ENCODE measurements around the gene ZAP70.

Gene ZAP70

DNA sequence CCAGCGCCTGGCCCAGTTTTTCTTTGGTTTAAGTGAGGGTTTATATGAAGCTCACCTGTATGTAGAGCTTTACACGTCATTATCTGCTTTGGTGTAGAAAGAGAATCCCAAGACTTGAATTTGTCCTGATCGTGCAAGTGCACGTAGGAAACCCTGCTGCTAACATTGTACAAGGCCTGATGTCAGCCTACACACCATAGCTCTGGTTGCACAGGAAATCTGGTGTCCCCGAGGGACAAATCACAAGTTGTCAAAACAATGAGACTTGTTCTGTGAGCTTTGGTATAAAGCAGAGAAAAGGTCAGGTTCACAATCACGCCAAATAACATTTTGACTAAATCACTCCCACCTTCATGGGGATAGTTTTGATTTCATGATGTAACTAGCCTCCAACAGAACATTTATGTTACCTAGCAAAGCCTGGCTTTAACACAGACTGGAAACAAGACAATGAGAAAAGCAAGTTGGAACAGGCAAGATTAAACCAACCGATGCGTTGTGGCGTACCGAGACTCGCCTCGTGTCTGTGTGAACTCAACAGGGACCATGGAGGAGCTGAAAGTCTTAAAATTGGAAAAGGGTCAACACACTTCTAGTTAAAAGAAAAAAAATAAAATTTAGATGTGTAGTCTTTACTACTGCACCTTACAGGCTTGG, 41.4 kb downstream of the ZAP70 start:
- no peak for FAIRE-seq

DNA sequence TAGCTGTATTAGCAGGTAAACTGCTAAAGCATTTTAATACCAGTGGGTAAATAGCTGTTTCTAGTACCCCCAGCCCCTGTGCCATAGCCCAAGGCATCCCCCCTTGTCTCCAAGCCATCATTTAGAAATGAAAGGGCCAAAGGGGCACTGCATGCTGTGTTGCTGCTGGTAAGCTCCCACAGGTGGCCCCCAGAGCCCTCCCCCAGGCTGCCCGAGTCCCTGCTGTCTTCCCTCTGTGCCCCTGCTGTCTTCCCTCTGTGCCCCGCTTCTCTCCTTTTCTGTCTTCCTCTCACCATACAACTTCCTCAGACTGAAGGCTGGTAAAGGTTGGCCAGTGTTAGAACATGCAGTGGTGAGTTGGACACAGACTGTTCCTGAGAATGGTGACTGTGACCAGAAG, 42.1 kb downstream of the ZAP70 start:
- no peak for FAIRE-seq

DNA sequence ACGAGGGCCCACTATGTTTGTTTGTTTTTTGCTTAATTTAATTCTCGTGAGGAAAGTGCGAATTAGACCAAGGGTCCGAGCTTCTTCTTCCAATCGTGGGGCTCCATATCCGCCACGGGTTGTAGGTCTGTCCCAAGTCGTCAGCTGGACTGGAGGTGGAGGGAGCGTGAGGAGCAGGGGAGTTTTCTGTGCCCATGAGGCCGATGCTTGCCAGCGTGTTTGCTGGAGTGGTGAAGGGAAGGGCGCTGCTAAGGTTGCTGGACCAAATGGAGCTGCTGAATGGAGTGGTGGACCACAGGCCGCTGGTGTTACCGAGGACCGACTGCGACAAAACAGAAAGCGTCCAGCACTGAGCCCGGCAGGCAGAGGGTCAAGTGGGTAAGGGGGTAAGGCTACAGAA, 43.7 kb downstream of the ZAP70 start:
- FAIRE-seq: no peak

DNA sequence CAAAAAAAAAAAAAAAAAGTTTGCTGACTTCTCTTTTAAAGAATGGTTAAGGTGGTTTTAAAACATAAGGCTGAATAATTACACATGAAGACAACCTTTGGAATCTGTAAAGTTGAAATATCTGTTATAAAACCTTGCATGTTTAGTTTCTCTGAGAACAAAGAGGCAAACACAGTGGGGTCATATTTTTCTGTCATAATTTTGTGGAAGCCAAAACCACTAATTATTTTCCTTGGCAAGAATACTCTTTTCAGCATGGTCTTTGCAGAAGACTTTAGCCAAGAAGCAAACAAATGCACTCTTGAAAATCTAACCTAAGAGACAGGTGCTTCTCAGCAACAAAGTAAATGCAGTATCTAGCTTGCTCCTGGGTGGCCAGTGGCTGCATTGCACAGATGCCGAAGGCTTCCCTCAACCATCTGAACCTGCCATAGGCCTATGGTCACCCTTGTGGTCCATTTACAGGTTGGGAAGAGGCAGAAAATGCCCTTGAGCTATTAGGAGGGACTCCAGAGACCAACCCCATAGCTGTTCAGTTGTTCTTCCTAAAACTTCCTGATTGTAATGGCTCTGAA, 44.8 kb downstream of the ZAP70 start:
- FAIRE-seq: no peak

DNA sequence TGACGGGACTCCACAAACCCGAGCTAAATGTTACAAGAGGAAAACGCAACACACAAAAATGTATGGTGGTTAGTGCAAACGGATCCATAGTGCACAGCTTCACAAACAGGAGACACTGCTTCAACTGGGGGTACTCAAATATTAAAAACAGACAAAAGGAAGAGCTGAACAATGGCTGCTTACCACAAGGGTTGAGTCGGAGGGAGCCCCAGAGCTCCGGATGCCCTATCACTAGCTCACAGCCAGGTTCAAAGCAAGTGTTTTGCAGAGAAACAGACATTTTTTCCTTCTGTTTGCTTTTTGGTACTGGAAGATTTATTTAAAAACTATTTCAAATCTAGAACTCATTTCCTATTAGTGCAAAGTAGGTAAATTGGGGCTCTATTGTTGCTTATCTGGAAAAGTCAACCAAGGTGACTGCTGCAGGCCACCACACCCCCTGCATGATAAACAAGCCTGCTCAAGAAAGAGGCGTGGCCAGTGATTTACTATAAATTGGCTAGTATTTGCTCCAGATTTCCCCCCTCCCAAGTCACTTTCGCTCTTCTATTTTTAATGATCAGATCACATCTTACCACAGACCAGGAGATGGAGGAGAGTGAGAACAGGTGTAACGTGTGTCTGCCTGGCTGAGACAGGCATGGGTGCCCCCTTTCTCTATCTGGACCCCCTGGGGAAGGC, 46.5 kb downstream of the ZAP70 start:
- no peak for FAIRE-seq

DNA sequence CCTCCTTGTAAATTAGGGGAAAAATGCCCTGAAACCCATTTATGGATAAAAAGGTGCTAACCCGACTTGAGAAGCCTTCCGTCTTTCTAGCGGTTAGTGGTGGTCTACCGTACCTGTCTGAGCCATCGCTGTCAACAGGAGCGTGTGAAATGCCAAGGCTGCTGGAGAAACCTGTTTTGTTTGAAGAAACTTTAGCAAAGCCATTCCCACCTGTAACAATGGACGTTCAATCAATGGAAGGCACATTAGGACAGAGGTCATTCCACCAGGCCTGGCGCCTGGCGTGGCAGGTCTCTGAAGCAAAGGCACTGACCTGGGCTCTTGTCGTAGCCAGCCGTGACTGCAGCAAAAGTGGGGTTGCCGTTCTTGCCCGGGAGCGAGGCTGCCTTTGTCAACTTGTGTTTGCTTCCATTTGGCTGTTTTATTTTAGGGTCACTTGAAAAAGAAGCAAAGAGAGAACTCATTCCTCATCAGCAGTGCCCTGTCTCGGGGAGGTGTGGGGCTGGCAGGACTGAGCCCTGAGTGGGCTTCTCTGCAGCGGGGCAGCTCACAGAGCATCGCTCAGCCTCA, 47.2 kb downstream of the ZAP70 start:
- no peak for FAIRE-seq

DNA sequence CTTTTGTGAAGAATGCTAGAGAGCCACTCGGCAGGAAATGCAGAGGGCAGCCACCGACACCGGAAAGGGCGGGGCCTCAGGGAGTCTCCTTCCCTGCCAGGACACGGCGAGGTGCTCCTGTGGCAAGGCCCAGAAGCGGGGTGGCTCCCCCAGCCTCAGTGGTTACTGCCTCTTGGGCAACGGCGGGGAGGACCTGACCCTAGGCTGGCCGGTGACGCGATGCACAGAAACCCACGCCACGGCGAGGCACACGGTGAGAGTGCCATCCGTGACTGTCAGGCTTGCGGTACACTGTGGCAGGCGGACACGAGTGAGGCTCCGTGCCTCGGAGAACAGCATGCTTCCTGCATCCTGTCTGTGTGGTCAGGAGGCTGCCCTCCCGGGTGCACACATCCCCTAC, 47.8 kb downstream of the ZAP70 start:
- FAIRE-seq: no peak

DNA sequence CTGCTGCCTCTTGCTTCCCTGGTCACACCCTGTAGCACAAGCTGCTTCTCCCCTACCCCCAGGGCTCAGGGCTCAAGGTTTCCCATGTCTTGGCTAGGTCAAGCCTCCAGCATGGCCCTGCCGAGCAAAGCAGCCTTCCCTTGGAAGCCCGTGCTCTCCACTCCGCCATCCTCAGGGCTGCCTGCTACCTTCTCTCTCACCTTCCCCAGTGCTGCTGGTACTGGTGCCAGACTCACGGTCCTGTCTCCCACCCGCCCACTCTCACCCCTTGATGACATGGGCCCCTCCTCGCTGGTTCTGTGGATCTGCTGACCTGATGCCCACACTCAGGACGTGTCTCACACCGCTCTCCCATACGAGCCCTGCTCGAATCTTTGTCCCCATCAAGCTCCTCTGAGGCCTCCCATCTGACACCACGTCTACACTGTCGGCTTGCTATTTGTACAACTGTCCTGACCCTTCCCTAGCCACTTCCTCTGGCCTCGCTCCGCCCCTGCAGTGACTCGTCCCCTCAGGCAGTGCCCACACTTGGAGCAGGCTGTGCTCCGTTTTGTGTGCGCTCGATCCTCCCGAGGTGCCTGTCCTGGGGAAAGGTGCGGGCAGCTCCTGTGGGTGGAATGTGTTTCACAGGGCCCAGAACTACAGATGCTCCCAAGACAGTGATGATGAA, 49.9 kb downstream of the ZAP70 start:
- no peak for FAIRE-seq

DNA sequence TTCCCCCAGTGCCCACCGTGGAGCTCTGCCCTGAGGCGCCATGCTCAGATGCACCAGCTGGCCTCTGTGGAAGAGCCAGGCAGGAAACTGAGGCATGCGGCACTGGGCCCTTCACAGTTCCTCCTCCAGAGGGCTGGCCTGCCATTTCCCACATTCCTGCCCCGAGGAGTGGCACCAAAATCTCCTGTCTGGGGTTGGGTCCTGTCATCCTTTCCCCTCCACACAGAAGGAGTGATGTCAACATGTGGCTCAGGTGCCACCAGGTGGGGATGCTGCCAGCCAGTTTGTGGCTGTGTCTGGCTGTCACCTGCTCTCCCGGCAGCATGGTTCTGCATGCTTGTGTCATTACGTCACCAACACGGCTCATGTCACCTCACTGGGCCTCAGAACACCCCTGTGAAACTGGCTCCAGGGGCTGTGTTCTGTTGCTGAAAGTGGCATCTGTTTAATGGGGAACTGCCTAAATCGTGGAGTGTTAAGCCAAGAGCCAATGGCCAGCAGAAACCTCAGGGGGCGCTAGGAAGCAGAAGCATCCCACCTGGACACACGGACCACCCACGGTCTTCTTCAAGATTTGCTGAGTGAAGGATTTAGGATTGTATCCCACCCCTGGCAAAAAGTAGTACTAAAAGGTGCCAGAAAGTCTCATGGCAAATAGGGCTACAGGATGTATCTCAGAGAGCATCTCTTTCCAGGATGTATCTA, 51.3 kb downstream of the ZAP70 start:
- no peak for FAIRE-seq

DNA sequence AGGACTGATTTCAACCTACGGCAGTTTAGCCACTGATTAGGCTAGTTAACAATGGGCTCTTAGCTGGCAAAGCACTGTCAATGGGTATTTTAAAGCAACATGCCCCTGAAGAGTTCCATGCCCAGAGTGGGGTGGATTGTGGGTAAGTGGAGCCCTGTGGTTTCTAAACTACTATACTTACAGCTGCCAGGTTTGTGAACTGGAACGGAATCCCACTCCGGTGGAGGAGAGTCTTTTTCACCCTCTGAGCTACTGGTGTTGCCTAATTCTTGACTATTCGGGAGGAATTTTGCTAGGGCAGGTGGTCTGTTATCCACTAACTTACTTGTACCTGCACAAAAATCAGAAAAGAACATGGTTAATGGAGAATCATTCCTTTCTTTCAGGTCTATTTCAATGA, 52.6 kb downstream of the ZAP70 start:
- FAIRE-seq: no peak

DNA sequence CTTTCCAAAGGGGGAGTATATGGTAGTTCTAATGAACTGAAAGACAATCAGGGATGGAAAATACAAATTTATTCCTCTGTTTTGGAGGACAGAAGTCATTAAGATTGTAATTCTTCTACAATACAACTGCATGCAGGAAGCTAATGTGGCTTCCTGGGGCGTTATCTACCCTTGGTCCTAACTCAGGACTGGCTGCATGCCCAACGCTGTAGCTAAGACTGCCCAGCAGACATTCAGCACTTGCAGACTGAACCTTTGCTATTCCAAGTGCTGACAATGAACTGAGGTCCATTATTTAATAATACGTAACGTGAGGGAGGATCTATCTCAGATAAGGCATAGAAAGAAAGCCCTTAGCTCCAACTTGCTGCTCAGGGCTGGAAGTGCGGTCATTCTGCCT, 53.2 kb downstream of the ZAP70 start:
- no peak for FAIRE-seq

DNA sequence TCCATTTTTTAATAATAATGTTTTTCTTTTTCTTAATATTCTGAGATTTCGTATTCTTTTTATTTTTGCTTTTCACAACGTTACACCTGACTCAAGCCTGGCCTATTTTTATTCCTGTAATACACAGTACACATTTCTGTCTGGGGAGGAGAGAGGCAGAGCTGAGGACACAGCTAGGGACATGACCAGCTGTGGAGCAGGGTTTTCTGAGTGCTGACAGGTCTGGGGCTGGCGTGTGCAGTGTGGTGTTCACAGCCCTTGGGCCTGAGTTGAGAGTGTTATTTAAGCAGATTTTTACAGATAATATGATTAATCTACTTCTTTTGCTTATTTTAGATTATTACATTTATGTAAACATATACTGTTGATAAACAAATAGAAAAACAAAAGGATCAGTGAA, 55.9 kb downstream of the ZAP70 start:
- no peak for FAIRE-seq

DNA sequence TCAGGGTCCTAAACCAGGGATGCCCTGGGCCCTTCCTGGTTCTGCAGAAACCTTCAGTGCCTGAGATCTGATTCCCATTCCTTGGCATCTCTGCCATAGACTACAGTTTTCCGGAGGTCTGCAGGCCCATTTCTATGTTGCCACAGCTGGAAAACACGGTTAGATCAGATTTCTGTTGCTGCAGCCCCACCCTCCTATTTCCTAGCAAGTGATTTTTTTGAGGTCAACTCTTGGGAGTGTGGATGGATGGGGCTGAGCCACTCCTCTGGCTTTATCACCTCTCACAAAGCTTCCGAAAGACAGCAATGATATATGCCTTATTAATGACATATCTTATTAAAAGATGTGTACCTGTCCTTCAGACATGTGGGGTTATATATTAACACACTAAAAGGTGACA, 56.3 kb downstream of the ZAP70 start:
- FAIRE-seq: no peak

DNA sequence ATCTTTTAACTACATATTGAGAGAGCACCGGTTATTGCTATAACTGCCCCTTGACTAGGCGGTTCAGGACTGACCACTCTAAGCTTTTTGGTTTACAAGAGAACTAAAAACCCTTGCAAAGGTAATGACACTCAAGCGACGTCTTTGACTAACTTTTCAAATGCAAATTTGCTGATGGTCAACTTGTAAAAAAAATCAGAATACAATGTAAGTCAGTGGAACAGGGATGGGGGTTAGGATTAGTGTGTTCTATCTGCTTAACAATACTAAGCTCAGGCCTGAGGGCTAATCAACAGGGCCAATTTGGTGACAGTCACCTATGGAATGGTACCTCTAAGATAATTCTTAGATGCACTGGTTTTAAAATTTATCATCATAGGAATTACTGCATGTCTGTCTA, 57.1 kb downstream of the ZAP70 start:
- FAIRE-seq: no peak

DNA sequence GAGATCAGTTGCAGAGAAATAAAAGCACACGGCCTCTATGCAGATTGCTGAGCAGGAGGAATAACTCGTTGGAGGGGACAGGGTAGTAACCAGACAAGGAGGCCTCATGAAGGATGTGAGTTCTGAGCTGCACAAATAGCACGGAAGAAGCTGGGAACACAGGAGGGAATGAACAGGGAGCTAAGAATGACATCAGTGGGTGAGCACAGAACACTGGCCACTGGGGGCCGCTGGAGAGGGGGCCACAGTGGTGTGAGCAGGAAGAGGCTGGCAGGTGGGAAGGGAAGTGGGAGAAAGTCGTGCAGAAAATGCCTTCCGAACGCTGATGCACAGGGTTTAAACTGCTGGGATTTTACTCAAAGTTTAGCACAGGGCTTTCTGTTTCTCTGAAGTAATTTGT, 61.0 kb downstream of the ZAP70 start:
- FAIRE-seq: no peak

DNA sequence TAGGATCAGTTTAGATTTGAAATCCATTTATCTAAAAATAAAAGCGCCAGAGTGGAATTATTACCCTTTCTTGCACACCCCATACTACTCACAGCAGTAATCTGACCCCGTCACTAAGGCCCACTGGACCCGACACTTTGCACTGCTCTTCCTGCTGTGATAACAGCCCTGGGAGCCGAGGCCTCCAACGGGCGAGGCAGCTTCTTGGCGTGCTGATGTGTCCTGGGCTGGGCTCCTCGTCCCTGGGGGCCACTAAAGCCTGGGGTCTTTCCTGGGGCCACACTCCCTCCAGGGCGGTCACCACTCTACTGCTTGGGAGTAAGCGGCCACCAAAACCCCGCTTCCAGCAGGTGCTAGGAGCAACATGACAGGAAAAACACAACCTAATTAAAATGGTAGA, 61.7 kb downstream of the ZAP70 start:
- no peak for FAIRE-seq

DNA sequence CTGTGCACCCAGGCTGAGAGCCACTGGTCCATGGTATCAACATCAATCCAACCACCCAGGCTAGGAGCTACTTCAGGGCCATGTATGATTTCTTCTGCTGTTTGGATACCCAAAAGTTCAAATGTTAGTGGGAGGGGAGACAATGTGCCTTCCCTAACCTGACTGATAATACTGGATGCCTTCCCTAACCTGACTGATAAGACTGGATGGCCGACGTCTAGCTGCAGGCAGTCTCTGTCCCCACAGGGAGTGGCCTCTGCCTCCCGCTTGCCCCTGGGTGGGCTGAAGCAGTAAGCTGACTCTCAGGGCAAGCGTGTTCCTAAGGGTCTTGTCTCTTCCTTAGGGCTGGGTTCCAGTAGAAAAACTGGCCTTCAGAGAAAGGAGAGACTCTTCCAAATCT, 65.8 kb downstream of the ZAP70 start:
- no peak for FAIRE-seq

DNA sequence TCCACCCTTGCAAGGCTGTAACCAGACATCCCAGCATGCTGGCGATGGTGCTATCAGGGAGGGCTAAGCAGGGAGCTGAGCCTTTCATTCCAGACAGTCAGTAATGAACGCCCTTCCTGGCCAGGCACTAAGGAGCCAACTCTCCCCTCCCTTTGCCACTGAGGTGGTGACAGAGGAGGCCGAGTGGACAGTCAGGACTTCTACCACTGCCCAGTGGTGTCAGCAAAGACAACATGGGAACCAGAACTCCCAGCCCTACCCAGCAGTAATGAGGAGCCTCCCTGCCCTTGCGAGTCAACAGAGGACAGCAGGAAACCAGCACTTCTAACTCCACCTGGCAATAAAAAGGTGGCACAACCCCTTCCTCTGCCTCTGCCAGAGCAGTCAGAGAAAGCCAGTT, 68.6 kb downstream of the ZAP70 start:
- FAIRE-seq: no peak

DNA sequence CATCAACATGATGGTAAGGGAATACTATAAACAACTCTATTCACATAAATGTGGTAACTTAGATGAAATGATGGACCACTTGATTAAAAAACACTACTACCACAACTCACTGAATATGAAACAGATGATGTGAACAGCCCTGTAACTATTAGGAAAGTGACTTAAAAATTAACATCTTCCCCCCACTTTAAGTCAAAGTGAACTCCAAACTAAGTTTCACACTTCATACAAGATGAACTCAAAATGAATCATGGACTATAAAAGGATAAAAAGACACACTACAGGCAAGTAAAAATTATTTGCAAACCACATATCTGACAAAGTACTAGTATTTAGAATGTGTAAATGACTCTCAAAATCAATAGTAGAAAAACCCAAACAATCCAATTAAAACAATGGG, 71.6 kb downstream of the ZAP70 start:
- FAIRE-seq: no peak

DNA sequence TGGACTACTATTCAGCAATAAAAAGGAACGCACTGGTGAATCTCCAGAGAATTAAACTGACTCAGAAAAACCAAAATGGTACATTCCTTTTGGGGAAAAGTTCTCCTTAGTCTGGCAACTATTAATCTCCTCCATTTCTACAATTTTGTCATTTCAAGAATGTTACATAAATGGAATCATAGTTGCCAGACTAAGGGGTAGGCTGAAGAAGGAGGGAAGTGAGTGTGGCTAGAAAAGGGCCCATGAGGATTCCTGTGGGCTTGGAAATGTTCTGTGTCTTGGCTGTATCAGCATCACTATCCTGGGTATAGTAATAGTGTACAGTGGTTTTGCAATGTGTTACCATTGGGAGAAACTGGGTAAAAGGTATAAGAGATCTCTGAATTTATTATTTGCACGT, 72.4 kb downstream of the ZAP70 start:
- FAIRE-seq: no peak

DNA sequence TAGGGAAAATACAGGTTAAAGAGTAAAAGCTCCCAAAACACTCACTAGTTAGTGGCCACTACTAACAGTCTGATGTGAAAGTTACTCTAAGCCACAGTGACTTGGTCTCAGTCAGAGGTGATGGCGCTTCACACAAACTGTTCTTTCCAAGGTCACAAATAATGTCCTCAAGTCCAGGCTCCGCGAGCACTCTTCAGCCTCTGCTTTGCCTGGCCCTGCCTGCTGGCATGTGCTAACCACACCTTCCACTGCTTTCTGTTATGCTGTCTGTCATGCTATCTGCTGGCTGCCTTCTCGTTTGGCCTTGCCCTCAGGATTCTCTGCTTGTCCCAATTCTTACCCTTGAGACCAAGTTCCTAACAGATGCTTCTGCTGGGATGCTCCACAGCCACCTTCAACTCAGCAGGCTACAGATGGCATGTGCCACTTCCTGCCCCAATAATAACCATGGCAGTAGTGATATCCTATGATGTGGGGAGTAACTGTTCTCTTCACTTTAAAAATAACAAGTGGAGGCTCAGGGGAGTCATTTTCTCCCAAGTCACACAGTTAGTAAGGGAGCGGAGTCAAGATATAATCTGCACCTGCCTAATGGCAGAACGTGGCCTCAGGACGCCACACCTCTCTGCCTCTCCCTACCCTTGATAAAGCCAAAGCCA, 75.7 kb downstream of the ZAP70 start:
- FAIRE-seq: no peak
